ENCODE measurements around the gene MED26.

DNA sequence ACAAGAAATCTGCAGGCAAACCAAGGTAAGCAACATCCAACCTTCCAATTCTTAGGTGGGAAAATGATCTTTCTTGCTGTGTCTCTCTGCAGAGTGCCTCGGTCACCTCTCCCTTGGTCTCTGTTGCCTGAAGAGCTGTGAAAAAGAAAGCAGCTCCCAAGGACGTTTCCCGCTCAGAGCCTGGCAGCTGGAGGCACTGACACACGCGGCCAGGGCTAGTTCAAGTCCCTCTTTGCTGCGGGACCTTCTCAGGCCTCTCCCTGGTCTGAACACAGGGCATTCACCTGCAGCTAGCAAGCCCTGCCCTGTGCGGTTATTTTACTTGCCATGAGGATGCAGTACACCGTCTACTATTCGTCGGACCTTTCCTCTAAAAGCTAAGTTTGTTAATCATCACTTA is 3.8 kb downstream of the MED26 start:
- no peak for TF ChIP-seq EZH2 (IDR thresholded peaks at IDR 0.05; ENCODE audit: insufficient read depth, low read length)
- TF ChIP-seq, protein P1, sequence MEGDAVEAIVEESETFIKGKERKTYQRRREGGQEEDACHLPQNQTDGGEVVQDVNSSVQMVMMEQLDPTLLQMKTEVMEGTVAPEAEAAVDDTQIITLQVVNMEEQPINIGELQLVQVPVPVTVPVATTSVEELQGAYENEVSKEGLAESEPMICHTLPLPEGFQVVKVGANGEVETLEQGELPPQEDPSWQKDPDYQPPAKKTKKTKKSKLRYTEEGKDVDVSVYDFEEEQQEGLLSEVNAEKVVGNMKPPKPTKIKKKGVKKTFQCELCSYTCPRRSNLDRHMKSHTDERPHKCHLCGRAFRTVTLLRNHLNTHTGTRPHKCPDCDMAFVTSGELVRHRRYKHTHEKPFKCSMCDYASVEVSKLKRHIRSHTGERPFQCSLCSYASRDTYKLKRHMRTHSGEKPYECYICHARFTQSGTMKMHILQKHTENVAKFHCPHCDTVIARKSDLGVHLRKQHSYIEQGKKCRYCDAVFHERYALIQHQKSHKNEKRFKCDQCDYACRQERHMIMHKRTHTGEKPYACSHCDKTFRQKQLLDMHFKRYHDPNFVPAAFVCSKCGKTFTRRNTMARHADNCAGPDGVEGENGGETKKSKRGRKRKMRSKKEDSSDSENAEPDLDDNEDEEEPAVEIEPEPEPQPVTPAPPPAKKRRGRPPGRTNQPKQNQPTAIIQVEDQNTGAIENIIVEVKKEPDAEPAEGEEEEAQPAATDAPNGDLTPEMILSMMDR (IDR thresholded peaks at IDR 0.05; ENCODE audit: insufficient read depth, low read depth, low read length): no peak
